PC-9 (cell line): ENCODE results near the gene CPPED1. TPM values are rescaled to one million over a fixed set of nuclear protein-coding genes. Genes with fewer than 3 reads are reported as not detected.

ENCODE experiments used
- BruUV-seq: library from RNA; stranded (reverse); fragments of 400-500 nt; replicated peaks from 2 replicates; lab custom pipeline; 2021; lab: Mats Ljungman, UMichigan
- CTCF ChIA-PET: fragments of 300-600 bp; sonication (Branson Sonifier 250); formaldehyde crosslinking; loops from one replicate; lab custom pipeline; 2022; ENCODE audit warnings: antibody characterized with exemption; lab: Charles Lee
- POLR2A ChIA-PET: fragments of 300-600 bp; sonication (Branson Sonifier 250); formaldehyde crosslinking; loops from one replicate; lab custom pipeline; 2022; ENCODE audit warnings: antibody characterized with exemption; ENCODE audit not compliant: unreplicated experiment; lab: Charles Lee
- DNase-seq, 2 experiments: peaks; one replicate each; pipeline versions ENCODE4 v3.0.0 to v3.0.0-alpha.2; 2015 to 2022; ENCODE audit warnings: mixed read lengths in 1 of 2
- H2AFZ ChIP-seq: fragments of 200-600 bp; sonication (generic); 2 replicates; pipeline ENCODE4 v1.8.1; 2017; ENCODE audit warnings: antibody characterized with exemption
- H3F3A ChIP-seq: fragments of 200-600 bp; sonication (generic); 2 replicates; pipeline ENCODE4 v1.8.1; 2017; ENCODE audit warnings: antibody characterized with exemption, mild to moderate bottlenecking, low read depth; ENCODE audit not compliant: insufficient read depth
- H3K27ac ChIP-seq: fragments of 200-600 bp; sonication (generic); 2 replicates; pipeline ENCODE4 v1.6.1; 2016; ENCODE audit warnings: mixed run types
- H3K27me3 ChIP-seq: fragments of 200-600 bp; sonication (generic); 2 replicates; pipeline ENCODE4 v1.6.1; 2016; ENCODE audit warnings: low read depth, mixed run types; ENCODE audit not compliant: insufficient read depth
- H3K36me3 ChIP-seq: fragments of 200-600 bp; sonication (generic); 2 replicates; pipeline ENCODE4 v1.6.1; 2016; ENCODE audit warnings: low read depth, mixed run types
- H3K4me1 ChIP-seq: fragments of 200-600 bp; sonication (generic); replicated peaks from 2 replicates; pipeline ENCODE4 v1.6.1; 2016; ENCODE audit warnings: mixed run types; ENCODE audit not compliant: insufficient read depth
- H3K4me2 ChIP-seq: fragments of 200-600 bp; sonication (generic); 2 replicates; pipeline ENCODE4 v1.6.1; 2017; ENCODE audit warnings: mixed run types
- H3K4me3 ChIP-seq: fragments of 200-600 bp; sonication (generic); 2 replicates; pipeline ENCODE4 v1.6.1; 2016; ENCODE audit warnings: mixed run types
- H3K79me2 ChIP-seq: fragments of 200-600 bp; sonication (generic); 2 replicates; pipeline ENCODE4 v1.6.1; 2017; ENCODE audit warnings: low read depth, mixed run types
- H3K9me2 ChIP-seq: fragments of 200-600 bp; sonication (generic); 2 replicates; pipeline ENCODE4 v1.8.1; 2017; ENCODE audit warnings: mild to moderate bottlenecking; ENCODE audit not compliant: insufficient read depth
- H3K9me3 ChIP-seq: fragments of 200-600 bp; sonication (generic); 2 replicates; pipeline ENCODE4 v1.8.1; 2016; ENCODE audit warnings: low read depth; ENCODE audit not compliant: insufficient read depth
- H4K20me1 ChIP-seq: fragments of 200-600 bp; sonication (generic); 2 replicates; pipeline ENCODE4 v1.8.1; 2017; ENCODE audit not compliant: insufficient read depth
- CTCF ChIP-seq: fragments of 200-600 bp; sonication (generic); conservative IDR thresholded peaks from 2 replicates; pipeline ENCODE4 v1.6.1; 2017; ENCODE audit warnings: mixed run types, antibody characterized with exemption, mild to moderate bottlenecking, moderate library complexity
- EZH2 ChIP-seq: fragments of 200-600 bp; sonication (generic); IDR thresholded peaks from 2 replicates; pipeline ENCODE4 v1.8.0; 2017; ENCODE audit warnings: antibody characterized with exemption, low read depth
- intact Hi-C: fragments of 100-400 bp; cut with micrococcal nuclease; formaldehyde crosslinking; loops from one replicate; pipeline ENCODE4 v1.10.0; 2022; ENCODE audit not compliant: unreplicated experiment
- total RNA-seq: library from RNA; stranded (reverse); gene quantifications from 2 replicates; pipeline ENCODE4 v1.2.3, GENCODE V29; 2021

The CPPED1 gene
- total RNA-seq, 1 experiment from 2014 or later = 66.9 TPM

DNA sequence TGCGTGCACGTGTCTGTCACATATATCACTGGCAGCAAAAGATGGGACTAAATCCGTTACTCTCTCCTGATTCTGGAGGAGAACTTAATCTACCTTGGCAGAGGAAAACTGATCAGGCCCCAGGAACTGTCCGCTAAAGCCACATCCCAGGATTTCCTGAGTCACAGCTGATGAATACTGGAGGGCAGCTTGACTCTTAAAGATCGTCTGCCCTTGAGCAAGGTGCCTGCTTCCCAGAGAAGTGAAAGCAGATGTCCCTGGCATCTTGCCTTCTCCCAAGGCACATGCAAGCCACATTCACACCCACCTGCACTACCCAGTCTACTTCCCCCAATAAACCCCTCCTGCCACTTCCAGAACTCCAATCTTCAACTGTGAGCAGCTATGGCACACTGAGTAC, 99.8 kb downstream of the CPPED1 start:
- H3K27me3 ChIP-seq = no peaks in the 10 kb centered on the region
- no TSS peak for BruUV-seq
- POLR2A ChIA-PET = no interaction called here
- H4K20me1 ChIP-seq = no peaks in the 10 kb centered on the region
- H3K36me3 ChIP-seq = no peaks in the 10 kb centered on the region
- no peak overlapping the region for H3K27ac ChIP-seq
- DNase-seq = no peak
- CTCF ChIA-PET = no interaction called here
- H3K4me1 ChIP-seq = no peaks in the 10 kb centered on the region
- H3K9me3 ChIP-seq = no peaks in the 10 kb centered on the region
- no peak overlapping the region for H3K4me3 ChIP-seq
- H3F3A ChIP-seq = no peaks in the 10 kb centered on the region
- no peaks in the 10 kb centered on the region for H3K9me2 ChIP-seq
- H3K4me2 ChIP-seq = no peak overlapping the region
- intact Hi-C loops = no loop called here
- H3K79me2 ChIP-seq = no peaks in the 10 kb centered on the region
- H2AFZ ChIP-seq = no peak overlapping the region
- TF ChIP-seq CTCF = no peak
- no peak for TF ChIP-seq EZH2

DNA sequence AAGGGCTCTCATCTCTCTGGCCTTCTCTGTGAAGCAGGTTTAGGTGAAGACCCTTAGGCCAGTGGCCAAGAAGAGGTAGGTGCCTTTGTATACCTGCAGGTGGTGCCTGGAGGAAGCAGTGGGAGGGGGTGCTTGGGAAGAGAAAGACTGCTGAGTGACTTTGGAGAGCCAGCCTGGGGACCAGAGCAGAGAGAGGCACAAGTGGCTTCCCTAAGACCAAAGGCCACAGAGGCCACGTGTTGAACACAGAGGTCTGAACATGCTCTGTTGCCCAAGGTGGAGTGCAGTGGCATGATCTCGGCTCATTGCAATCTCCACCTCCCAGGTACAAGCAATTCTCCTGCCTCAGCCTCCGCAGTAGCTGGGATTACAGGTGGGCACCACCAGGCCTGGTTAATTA, 103.5 kb downstream of the CPPED1 start:
- Histone ChIP-seq H3F3A (no peaks in the 10 kb centered on the region), H3K9me2 (no peaks in the 10 kb centered on the region), H3K79me2 (no peaks in the 10 kb centered on the region), H3K36me3 (no peaks in the 10 kb centered on the region), H3K4me2 (no peak overlapping the region), H3K9me3 (no peaks in the 10 kb centered on the region), H3K4me3 (no peak overlapping the region), H3K27ac (no peak overlapping the region), H3K27me3 (no peaks in the 10 kb centered on the region), H2AFZ (no peak overlapping the region), H4K20me1 (no peaks in the 10 kb centered on the region), H3K4me1 (no peaks in the 10 kb centered on the region)
- intact Hi-C loops = no loop called here
- CTCF ChIA-PET = no interaction called here
- POLR2A ChIA-PET = no interaction called here
- DNase-seq = no peak
- TF ChIP-seq EZH2 (no peak), CTCF (no peak)
- BruUV-seq = no TSS peak

GRCh38 chr16:12699161-12699560, 104.5 kb downstream of the CPPED1 start:
- H3F3A ChIP-seq = no peaks in the 10 kb centered on the region
- no TSS peak for BruUV-seq
- no peak overlapping the region for H3K4me3 ChIP-seq
- ChIA-PET CTCF (no interaction called here), POLR2A (no interaction called here)
- H3K4me2 ChIP-seq = no peak overlapping the region
- H3K9me2 ChIP-seq = no peaks in the 10 kb centered on the region
- H3K27me3 ChIP-seq = no peaks in the 10 kb centered on the region
- H3K79me2 ChIP-seq = no peaks in the 10 kb centered on the region
- H3K9me3 ChIP-seq = no peaks in the 10 kb centered on the region
- no peaks in the 10 kb centered on the region for H3K4me1 ChIP-seq
- no peak overlapping the region for H2AFZ ChIP-seq
- TF ChIP-seq EZH2 = no peak
- no peak for TF ChIP-seq CTCF
- DNase-seq = no peak
- no peaks in the 10 kb centered on the region for H3K36me3 ChIP-seq
- intact Hi-C loops = no loop called here
- H3K27ac ChIP-seq = no peak overlapping the region
- H4K20me1 ChIP-seq = no peaks in the 10 kb centered on the region
